H1 (cell line): ENCODE measurements around the gene H2AZ2. TPM values are rescaled to one million over a fixed set of nuclear protein-coding genes. Genes with fewer than 3 reads are reported as not detected.

Source experiments
- CTCF ChIA-PET: fragments of 300-600 bp; sonication (Branson Sonifier 250); formaldehyde crosslinking; loops from one replicate; lab custom pipeline; 2021; ENCODE audit not compliant: partially characterized antibody; lab: Charles Lee
- POLR2A ChIA-PET: fragments of 300-600 bp; sonication (Branson Sonifier 250); formaldehyde crosslinking; loops from one replicate; lab custom pipeline; 2021; ENCODE audit warnings: inconsistent platforms; ENCODE audit not compliant: partially characterized antibody; lab: Charles Lee
- DNase-seq, 2 experiments: peaks; one replicate each; pipeline versions ENCODE4 v3.0.0 to v3.0.0-alpha.2; 2010 to 2022; ENCODE audit warnings: low spot score in 2 of 2, low read depth in 1 of 2, mixed read lengths in 1 of 2
- FAIRE-seq: peaks from 2 replicates; lab custom pipeline; 2011; peaks lifted over from hg19 to GRCh38; lab: Jason Lieb, UNC
- H2AFZ ChIP-seq: 2 replicates; pipeline ENCODE4 v1.8.1; 2012; ENCODE audit warnings: low read length, inconsistent platforms
- H2AK5ac ChIP-seq: 2 replicates; pipeline ENCODE4 v1.6.1; 2013; ENCODE audit warnings: low read depth, low read length
- H2BK120ac ChIP-seq: replicated peaks from 2 replicates; pipeline ENCODE3; 2013; ENCODE audit warnings: low read depth, low read length, inconsistent platforms
- H2BK12ac ChIP-seq: 2 replicates; pipeline ENCODE4 v1.6.1; 2013; ENCODE audit warnings: low read depth, low read length
- H2BK15ac ChIP-seq: 2 replicates; pipeline ENCODE4 v1.6.1; 2013; ENCODE audit warnings: low read length
- H2BK20ac ChIP-seq: 2 replicates; pipeline ENCODE4 v1.6.1; 2013; ENCODE audit warnings: low read length
- H2BK5ac ChIP-seq: 2 replicates; pipeline ENCODE4 v1.6.1; 2013; ENCODE audit warnings: low read depth, low read length
- H3K14ac ChIP-seq: 2 replicates; pipeline ENCODE4 v1.6.1; 2013; ENCODE audit warnings: inconsistent platforms; ENCODE audit not compliant: insufficient read length
- H3K18ac ChIP-seq: 2 replicates; pipeline ENCODE4 v1.6.1; 2013; ENCODE audit warnings: low read length; ENCODE audit errors: extremely low read depth
- H3K23ac ChIP-seq: 2 replicates; pipeline ENCODE4 v1.6.1; 2013; ENCODE audit warnings: inconsistent platforms; ENCODE audit not compliant: insufficient read length
- H3K23me2 ChIP-seq: 2 replicates; pipeline ENCODE4 v1.6.1; 2013; ENCODE audit warnings: low read depth, low read length
- H3K27ac ChIP-seq: 2 replicates; pipeline ENCODE4 v1.6.1; 2011; ENCODE audit warnings: low read depth, low read length, inconsistent platforms
- H3K27me3 ChIP-seq, 4 experiments: replicated peaks in 1 of 4; 1 replicate in 1 of 4; 2 replicates in 3 of 4; pipeline versions ENCODE4 v1.6.1 to v1.8.1; 2011 to 2013; ENCODE audit warnings: low read length in 3 of 4, mild to moderate bottlenecking in 3 of 4, inconsistent platforms in 2 of 4, mixed read lengths in 2 of 4, moderate library complexity in 1 of 4; ENCODE audit not compliant: control insufficient read depth in 3 of 4, insufficient read depth in 3 of 4; ENCODE audit errors: extremely low read depth in 1 of 4
- H3K36me3 ChIP-seq, 4 experiments: 2 replicates each; pipeline versions ENCODE4 v1.6.1 to v1.8.1; 2011 to 2013; ENCODE audit warnings: mild to moderate bottlenecking in 4 of 4, low read length in 3 of 4, moderate library complexity in 2 of 4, control low read depth in 1 of 4, inconsistent platforms in 1 of 4; ENCODE audit not compliant: insufficient read depth in 4 of 4, control insufficient read depth in 2 of 4
- H3K4ac ChIP-seq: replicated peaks from 2 replicates; pipeline ENCODE3; 2013; ENCODE audit warnings: low read length, low read depth, mixed read lengths, inconsistent platforms; ENCODE audit not compliant: insufficient read length
- H3K4me1 ChIP-seq, 4 experiments: replicated peaks in 1 of 4; 1 replicate in 1 of 4; 2 replicates in 3 of 4; pipeline versions ENCODE4 v1.6.1 to v1.8.1; 2011 to 2013; ENCODE audit warnings: low read length in 3 of 4, inconsistent platforms in 2 of 4, mixed read lengths in 1 of 4; ENCODE audit not compliant: insufficient read depth in 4 of 4, control insufficient read depth in 3 of 4
- H3K4me2 ChIP-seq, 2 experiments: 2 replicates each; pipeline versions ENCODE4 v1.6.1 to v1.8.1; 2011 to 2013; ENCODE audit warnings: low read depth in 2 of 2, low read length in 2 of 2, control low read depth in 1 of 2, inconsistent platforms in 1 of 2, mild to moderate bottlenecking in 1 of 2; ENCODE audit not compliant: insufficient read depth in 1 of 2
- H3K4me3 ChIP-seq, 4 experiments: fragments of 200-600, 300-600 bp in 1 of 4; sonication (generic), shearing (Covaris generic), sonication (Bioruptor Twin) in 1 of 4; 2 replicates each; pipeline versions ENCODE4 v1.5.1 to v1.8.1; 2011 to 2016; ENCODE audit warnings: low read length in 4 of 4, low read depth in 3 of 4, control low read depth in 2 of 4, inconsistent platforms in 2 of 4, mild to moderate bottlenecking in 2 of 4, mixed read lengths in 1 of 4, moderate library complexity in 1 of 4; ENCODE audit not compliant: insufficient read depth in 2 of 4; ENCODE audit errors: extremely low read depth in 1 of 4
- H3K56ac ChIP-seq: replicated peaks from 2 replicates; pipeline ENCODE3; 2013; ENCODE audit warnings: low read depth, mild to moderate bottlenecking, mixed read lengths, low read length, inconsistent platforms; ENCODE audit not compliant: insufficient read length
- H3K79me1 ChIP-seq: 2 replicates; pipeline ENCODE4 v1.6.1; 2013; ENCODE audit warnings: low read depth, low read length, control low read depth
- H3K79me2 ChIP-seq, 2 experiments: 2 replicates each; pipeline versions ENCODE4 v1.6.1 to v1.8.1; 2012 to 2013; ENCODE audit warnings: low read length in 2 of 2, mild to moderate bottlenecking in 2 of 2, inconsistent platforms in 1 of 2; ENCODE audit not compliant: insufficient read depth in 2 of 2, control insufficient read depth in 1 of 2
- H3K9ac ChIP-seq, 4 experiments: replicated peaks in 1 of 4; 1 replicate in 1 of 4; 2 replicates in 3 of 4; pipeline versions ENCODE4 v1.6.1 to v1.8.1; 2011 to 2013; ENCODE audit warnings: low read depth in 3 of 4, low read length in 3 of 4, control low read depth in 2 of 4, mild to moderate bottlenecking in 2 of 4, moderate library complexity in 2 of 4, inconsistent platforms in 1 of 4; ENCODE audit errors: extremely low read depth in 1 of 4
- H3K9me3 ChIP-seq, 2 experiments: 2 replicates each; pipeline versions ENCODE4 v1.6.1 to v1.8.1; 2012 to 2013; ENCODE audit warnings: mild to moderate bottlenecking in 2 of 2, moderate library complexity in 2 of 2, control low read depth in 1 of 2, inconsistent platforms in 1 of 2, low read depth in 1 of 2, low read length in 1 of 2, mixed read lengths in 1 of 2; ENCODE audit not compliant: insufficient read depth in 2 of 2
- H4K20me1 ChIP-seq, 2 experiments: replicated peaks in 1 of 2; 2 replicates each; pipeline versions ENCODE3 to v1.8.1; 2011 to 2013; ENCODE audit warnings: inconsistent platforms in 2 of 2, low read length in 2 of 2, mild to moderate bottlenecking in 1 of 2; ENCODE audit not compliant: insufficient read depth in 2 of 2, control insufficient read depth in 1 of 2
- H4K5ac ChIP-seq: 2 replicates; pipeline ENCODE4 v1.6.1; 2013; ENCODE audit warnings: low read length, low read depth, mixed read lengths, inconsistent platforms; ENCODE audit not compliant: insufficient read length
- H4K8ac ChIP-seq: 2 replicates; pipeline ENCODE4 v1.8.0; 2013; ENCODE audit warnings: mild to moderate bottlenecking, moderate library complexity, low read length, inconsistent platforms; ENCODE audit not compliant: insufficient read depth; ENCODE audit errors: extremely low read depth
- H4K91ac ChIP-seq: replicated peaks from 2 replicates; pipeline ENCODE3; 2013; ENCODE audit warnings: low read length, mixed read lengths, inconsistent platforms; ENCODE audit not compliant: insufficient read length
- CBX5 ChIP-seq: fragments of 300-800, 300-1000 bp; sonication (generic); IDR thresholded peaks from 2 replicates; pipeline ENCODE4 v1.7.1; 2016; ENCODE audit warnings: antibody characterized with exemption, low read length, low read depth
- CBX8 ChIP-seq: fragments of 300-800, 300-1000 bp; sonication (generic); IDR thresholded peaks from 2 replicates; pipeline ENCODE4 v1.7.1; 2016; ENCODE audit warnings: low read depth, low read length, borderline replicate concordance
- CEBPB ChIP-seq: IDR thresholded peaks from 2 replicates; pipeline ENCODE4 v1.6.1; 2012; ENCODE audit warnings: low read depth, low read length
- GABPA ChIP-seq: IDR thresholded peaks from 2 replicates; pipeline ENCODE4 v1.6.1; 2011; ENCODE audit warnings: mild to moderate bottlenecking, low read length, moderate library complexity, borderline replicate concordance; ENCODE audit not compliant: insufficient read depth
- HDAC6 ChIP-seq: IDR thresholded peaks from one replicate; pipeline ENCODE4 v1.7.1; 2012; ENCODE audit warnings: low read depth, mild to moderate bottlenecking, inconsistent platforms, low read length, moderate library complexity
- JUND ChIP-seq: IDR thresholded peaks from 2 replicates; pipeline ENCODE4 v1.6.1; 2011; ENCODE audit warnings: mild to moderate bottlenecking, improper control_type of control experiment, low read length
- KDM1A ChIP-seq: fragments of 200-600, 300-600 bp; sonication (generic); IDR thresholded peaks from 2 replicates; pipeline ENCODE4 v1.7.1; 2016; ENCODE audit warnings: mild to moderate bottlenecking, low read length, borderline replicate concordance
- KDM4A ChIP-seq: IDR thresholded peaks from one replicate; pipeline ENCODE4 v1.7.1; 2012; ENCODE audit warnings: low read depth, mild to moderate bottlenecking, moderate library complexity, low read length, inconsistent platforms; ENCODE audit not compliant: severe bottlenecking
- POU5F1 ChIP-seq: IDR thresholded peaks from 2 replicates; pipeline ENCODE4 v1.6.1; 2011; ENCODE audit warnings: low read depth, mild to moderate bottlenecking, low read length, moderate library complexity
- RAD21 ChIP-seq, 2 experiments: IDR thresholded peaks in 1 of 2; conservative IDR thresholded peaks in 1 of 2; 2 replicates each; pipeline ENCODE4 v1.6.1; 2011; ENCODE audit warnings: low read depth in 2 of 2, low read length in 2 of 2, improper control_type of control experiment in 1 of 2, inconsistent platforms in 1 of 2, mild to moderate bottlenecking in 1 of 2, moderate library complexity in 1 of 2
- RFX5 ChIP-seq: IDR thresholded peaks from 2 replicates; pipeline ENCODE4 v1.6.1; 2011; ENCODE audit warnings: low read depth, low read length, improper control_type of control experiment, borderline replicate concordance
- SIN3A ChIP-seq, 2 experiments: IDR thresholded peaks in 1 of 2; conservative IDR thresholded peaks in 1 of 2; 2 replicates each; pipeline ENCODE4 v1.6.1; 2011 to 2012; ENCODE audit warnings: low read length in 2 of 2, improper control_type of control experiment in 1 of 2, low read depth in 1 of 2, mild to moderate bottlenecking in 1 of 2
- SRF ChIP-seq: IDR thresholded peaks from 2 replicates; pipeline ENCODE4 v1.6.1; 2011; ENCODE audit warnings: mild to moderate bottlenecking, low read depth, low read length, moderate library complexity
- ZNF274 ChIP-seq: IDR thresholded peaks from 2 replicates; pipeline ENCODE4 v1.7.0; 2012; ENCODE audit warnings: low read length, borderline replicate concordance; ENCODE audit errors: extremely low read depth
- WGBS, 2 experiments: shearing (Covaris generic) in 1 of 2; methylation state at CpG; one replicate each; pipeline versions ENCODE4 v1.1.6 to v1.1.7; 2013 to 2015; ENCODE audit warnings: low lambda C conversion rate in 2 of 2, mixed read lengths in 2 of 2, inconsistent platforms in 1 of 2, low coverage in 1 of 2, missing lambda C conversion rate in 1 of 2; ENCODE audit not compliant: insufficient replicate concordance in 2 of 2, insufficient coverage in 1 of 2, insufficient read length in 1 of 2; ENCODE audit errors: extremely low coverage in 1 of 2, missing lambda C conversion rate in 1 of 2; 5-methylcytosine and 5-hydroxymethylcytosine counted together
- polyA plus RNA-seq, 7 experiments: library from polyadenylated mRNA; depleted of rRNA in 3 of 7; stranded (reverse) in 5 of 7; unstranded in 2 of 7; fragments of >200 nt in 5 of 7; fragments of 200-250 nt in 2 of 7; gene quantifications; 1 replicate in 5 of 7; 2 replicates in 1 of 7; 4 replicates in 1 of 7; pipeline versions ENCODE4 v1.2.1 to v1.2.3, GENCODE V29; 2011 to 2013; ENCODE audit warnings: missing spikeins in 2 of 7, mixed read lengths in 2 of 7
- total RNA-seq: library from RNA; stranded (reverse); fragmentation: NEBNext Ultra II Directional; extraction: Animal tissue kit (Norgen Biotek cat#: 25700); gene quantifications from 2 replicates; pipeline ENCODE4 v1.2.1, GENCODE V29; 2021

The H2AZ2 gene
- total and polyA plus RNA-seq, 2 of the 8 experiments (the other 6 are each of a cell fraction or from before 2014, with no cell fraction given), result 168 to 187 TPM

- WGBS, 2 experiments, result 86% methylated on average over 5 of the region's 5 CpGs; no CpG with 5 or more reads in 1 of the 2 experiments
- TF ChIP-seq RAD21 (IDR thresholded peaks at IDR 0.05 in 1 of 2, conservative IDR thresholded peaks at IDR 0.05 in 1 of 2; ENCODE audit: low read depth in 2 of 2, low read length in 2 of 2), result no peak
- TF ChIP-seq CEBPB, result no peak
- no peak for TF ChIP-seq POU5F1
- no peak for TF ChIP-seq ZNF274
- no peak for TF ChIP-seq JUND
- no peak for TF ChIP-seq SIN3A (conservative IDR thresholded peaks at IDR 0.05 in 1 of 2, IDR thresholded peaks at IDR 0.05 in 1 of 2; ENCODE audit: low read depth in 1 of 2, low read length in 2 of 2)
- TF ChIP-seq KDM4A, result no peak
- TF ChIP-seq CBX8, result no peak
- TF ChIP-seq SRF, result no peak
- TF ChIP-seq GABPA, result no peak
- TF ChIP-seq KDM1A, result no peak
- TF ChIP-seq RFX5, result no peak
- no peak for TF ChIP-seq CBX5
- TF ChIP-seq HDAC6, result no peak
- H3K9me3 ChIP-seq, result no peaks in the 10 kb centered on the region
- no peak overlapping the region for H2BK15ac ChIP-seq
- no peak overlapping the region for H2BK20ac ChIP-seq
- no peak overlapping the region for H2BK12ac ChIP-seq
- no peak overlapping the region for H2BK5ac ChIP-seq
- no peaks in the 10 kb centered on the region; a peak in 1 of 4 replicates for H3K79me2 ChIP-seq
- POLR2A ChIA-PET, result no interaction called here
- no peak overlapping the region for H4K5ac ChIP-seq
- H3K4me1 ChIP-seq, result peaks cover 0 to 4% (median 0%) of the 10 kb centered on the region in 4 experiments; a peak in 3 of 7 replicates
- no peak overlapping the region for H2AK5ac ChIP-seq
- H3K23ac ChIP-seq, result no peak overlapping the region
- CTCF ChIA-PET, result interaction anchor here (0.6 to 1.1 kb wide), 3 partner anchors 134 to 274 kb away, joined by 3 read pairs; no protein-coding TSS in a partner anchor
- H3K79me1 ChIP-seq, result no peaks in the 10 kb centered on the region
- no peak overlapping the region for H2AFZ ChIP-seq
- H3K14ac ChIP-seq, result no peak overlapping the region
- no peak overlapping the region for H3K27ac ChIP-seq
- H3K27me3 ChIP-seq, result no peaks in the 10 kb centered on the region
- no peak overlapping the region for H3K4ac ChIP-seq
- no peaks in the 10 kb centered on the region for H3K23me2 ChIP-seq
- H3K36me3 ChIP-seq, result no peaks in the 10 kb centered on the region
- no peak overlapping the region for H4K8ac ChIP-seq
- H3K9ac ChIP-seq, result no peak overlapping the region
- DNase-seq (no peak), FAIRE-seq (no peak)
- no peak overlapping the region for H4K91ac ChIP-seq
- H3K4me3 ChIP-seq, result no peak overlapping the region
- H4K20me1 ChIP-seq, result no peaks in the 10 kb centered on the region
- no peak overlapping the region for H3K56ac ChIP-seq
- no peak overlapping the region for H2BK120ac ChIP-seq
- H3K4me2 ChIP-seq, result no peak overlapping the region
- no peak overlapping the region for H3K18ac ChIP-seq
These were observed 57.9 kb downstream of the H2AZ2 start for GRCh38 chr7:44789990-44790389.
